Right lobe of liver (tissue), 4 donors: ENCODE data around the gene CAPN10.

Experiments used
- CTCF ChIP-seq, 4 donors: fragments of 200-600 bp in 3 of 4; fragments of 450-650 bp in 1 of 4; IDR thresholded peaks; one replicate each; pipeline versions ENCODE4 v1.5.1 to v1.8.0; 2016 to 2022; ENCODE audit warnings: antibody characterized with exemption in 4 of 4, mild to moderate bottlenecking in 2 of 4
- POLR2A ChIP-seq: fragments of 450-650 bp; IDR thresholded peaks from one replicate; pipeline ENCODE4 v1.6.1; 2017; ENCODE audit warnings: antibody characterized with exemption, mild to moderate bottlenecking
- donor health status: DM: no; HTN: no; CAD: no.
- donor health status: DM: no; HTN: no; CAD: no.
- donor health status: DM: no; HTN: yes; CAD: no.

- no peak for TF ChIP-seq CTCF (IDR thresholded peaks at IDR 0.05)
- TF ChIP-seq POLR2A, result no peak
These were observed 49.5 kb downstream of the CAPN10 start for GRCh38 chr2:240635998-240636547.
